ENCODE results near the gene PRM1. TPM values are rescaled to one million over a fixed set of nuclear protein-coding genes. Genes with fewer than 3 reads are reported as not detected.
A peak's percentile ranks its signal among the peaks of the same experiment; 100 is the strongest.

The PRM1 gene
- total and polyA plus RNA-seq, 2 of the 8 experiments (the other 6 are each of a cell fraction or from before 2014, with no cell fraction given) = 0.54 to 0.82 TPM

DNA sequence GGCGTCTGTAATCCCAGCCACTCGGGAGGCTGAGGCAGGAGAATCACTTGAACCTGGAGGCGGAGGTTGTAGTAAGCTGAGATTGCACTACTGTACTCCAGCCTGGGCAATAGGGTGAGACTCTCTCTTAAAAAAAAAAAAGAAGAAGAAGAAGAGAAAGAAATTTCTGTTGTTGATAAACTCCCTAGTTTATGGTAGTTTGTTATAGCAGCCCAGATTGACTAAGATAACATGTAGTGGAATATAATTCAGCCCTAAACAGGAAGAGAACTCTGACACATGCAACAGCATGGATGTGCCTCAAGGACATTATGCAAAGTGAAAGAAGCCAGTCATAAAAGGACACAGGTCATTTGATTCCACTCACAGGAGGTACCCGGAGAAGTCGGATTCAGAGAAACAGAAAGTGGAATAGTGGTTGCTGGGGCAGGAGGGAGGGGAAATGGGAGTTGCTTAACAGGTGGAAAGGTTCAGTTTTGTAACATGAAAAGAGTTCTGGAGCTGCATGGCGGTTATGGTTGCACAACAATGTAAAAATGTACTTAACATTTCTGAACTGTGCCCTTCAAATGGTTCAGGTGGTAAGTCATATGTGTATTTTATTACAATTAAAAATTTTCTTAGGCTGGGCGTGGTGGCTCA lies 26.0 kb upstream of the PRM1 start:
- H2AFZ ChIP-seq (ENCODE audit: low read length) = no peak overlapping the region
- H3K56ac ChIP-seq (replicated peaks; ENCODE audit: insufficient read length, low read depth, low read length) = no peak overlapping the region
- ChIA-PET POLR2A (ENCODE audit: partially characterized antibody) (interaction anchor here (0.7 to 1.8 kb wide), 4 partner anchors 9 to 51 kb away, joined by 4 to 6 read pairs (median 4); partner anchors contain the start of gene SOCS1), CTCF (ENCODE audit: partially characterized antibody) (interaction anchor here (1.2 to 2.6 kb wide), 3 partner anchors 12 to 80 kb away, joined by 3 to 7 read pairs (median 4); no protein-coding TSS in a partner anchor)
- WGBS, 2 experiments (ENCODE audit: extremely low coverage in 1 of 2, insufficient coverage in 1 of 2, insufficient read length in 1 of 2, insufficient replicate concordance in 2 of 2, low coverage in 1 of 2, low lambda C conversion rate in 2 of 2, missing lambda C conversion rate in 1 of 2) = 88% methylated on average over 7 of the region's 7 CpGs; no CpG with 5 or more reads in 1 of the 2 experiments
- peak overlapping the region; percentile 52; the same call in 1 of the 2 replicates for H2BK12ac ChIP-seq (ENCODE audit: low read depth, low read length)
- H3K4ac ChIP-seq (replicated peaks; ENCODE audit: insufficient read length, low read depth, low read length) = no peak overlapping the region
- H2BK5ac ChIP-seq (ENCODE audit: low read depth, low read length) = no peak overlapping the region
- 0 out of 2 replicates have a peak overlapping the region, but pooled peaks have one; percentile 10 for H2BK15ac ChIP-seq (ENCODE audit: low read length)
- H4K8ac ChIP-seq (ENCODE audit: extremely low read depth, insufficient read depth, low read length) = no peak overlapping the region
- H3K36me3 ChIP-seq (ENCODE audit: control insufficient read depth in 2 of 4, insufficient read depth in 4 of 4, low read length in 3 of 4) = no peaks in the 10 kb centered on the region
- no peak overlapping the region for H3K4me2 ChIP-seq (ENCODE audit: insufficient read depth in 1 of 2, low read depth in 2 of 2, low read length in 2 of 2)
- H2BK20ac ChIP-seq (ENCODE audit: low read length) = 0 out of 2 replicates have a peak overlapping the region, but pooled peaks have one; percentile 37
- H3K9ac ChIP-seq (replicated peaks in 1 of 4; ENCODE audit: extremely low read depth in 1 of 4, low read depth in 3 of 4, low read length in 3 of 4) = no peak overlapping the region
- H4K20me1 ChIP-seq (replicated peaks in 1 of 2; ENCODE audit: control insufficient read depth in 1 of 2, insufficient read depth in 2 of 2, low read length in 2 of 2) = no peaks in the 10 kb centered on the region
- H2AK5ac ChIP-seq (ENCODE audit: low read depth, low read length) = no peak overlapping the region
- H3K9me3 ChIP-seq (ENCODE audit: insufficient read depth in 2 of 2, low read depth in 1 of 2, low read length in 1 of 2) = no peaks in the 10 kb centered on the region
- no peak overlapping the region for H4K5ac ChIP-seq (ENCODE audit: insufficient read length, low read depth, low read length)
- peaks cover 0 to 12% (median 3%) of the 10 kb centered on the region in 4 experiments; a peak in 4 of 7 replicates for H3K4me1 ChIP-seq (replicated peaks in 1 of 4; ENCODE audit: control insufficient read depth in 3 of 4, insufficient read depth in 4 of 4, low read length in 3 of 4)
- H3K27ac ChIP-seq (ENCODE audit: low read depth, low read length) = no peak overlapping the region
- no peak overlapping the region for H3K18ac ChIP-seq (ENCODE audit: extremely low read depth, low read length)
- H3K79me1 ChIP-seq (ENCODE audit: low read depth, low read length) = no peaks in the 10 kb centered on the region
- no peak overlapping the region for H3K4me3 ChIP-seq (ENCODE audit: extremely low read depth in 1 of 4, insufficient read depth in 2 of 4, low read depth in 3 of 4, low read length in 4 of 4)
- H3K79me2 ChIP-seq (ENCODE audit: control insufficient read depth in 1 of 2, insufficient read depth in 2 of 2, low read length in 2 of 2) = no peaks in the 10 kb centered on the region
- no peaks in the 10 kb centered on the region for H3K23me2 ChIP-seq (ENCODE audit: low read depth, low read length)
- FAIRE-seq (no peak), DNase-seq (ENCODE audit: low read depth in 1 of 2, low spot score in 2 of 2) (no peak)
- no peak overlapping the region for H4K91ac ChIP-seq (replicated peaks; ENCODE audit: insufficient read length, low read length)
- no peak overlapping the region for H2BK120ac ChIP-seq (replicated peaks; ENCODE audit: low read depth, low read length)
- H3K14ac ChIP-seq (ENCODE audit: insufficient read length) = no peak overlapping the region
- no peak overlapping the region for H3K23ac ChIP-seq (ENCODE audit: insufficient read length)
- H3K27me3 ChIP-seq (replicated peaks in 1 of 4; ENCODE audit: control insufficient read depth in 3 of 4, extremely low read depth in 1 of 4, insufficient read depth in 3 of 4, low read length in 3 of 4) = no peaks in the 10 kb centered on the region
- TF ChIP-seq HDAC6 (IDR thresholded peaks at IDR 0.05; ENCODE audit: low read depth, low read length) (no peak), POU5F1 (IDR thresholded peaks at IDR 0.05; ENCODE audit: low read depth, low read length) (no peak), ASH2L (IDR thresholded peaks at IDR 0.05; ENCODE audit: low read length) (no peak), EGR1 (IDR thresholded peaks at IDR 0.05; ENCODE audit: borderline replicate concordance, low read depth, low read length) (no peak), NANOG (IDR thresholded peaks at IDR 0.05; ENCODE audit: insufficient read depth, low read depth, low read length, poor library complexity, severe bottlenecking) (no peak), BACH1 (IDR thresholded peaks at IDR 0.05; ENCODE audit: low read length) (no peak), TAF1 (IDR thresholded peaks at IDR 0.05; ENCODE audit: low read depth, low read length) (no peak), POLR2A (IDR thresholded peaks at IDR 0.05; ENCODE audit: control extremely low read depth in 1 of 2, low read depth in 2 of 2, low read length in 2 of 2) (no peak), BRCA1 (IDR thresholded peaks at IDR 0.05; ENCODE audit: low read depth, low read length) (no peak)
- TF ChIP-seq, protein P1, sequence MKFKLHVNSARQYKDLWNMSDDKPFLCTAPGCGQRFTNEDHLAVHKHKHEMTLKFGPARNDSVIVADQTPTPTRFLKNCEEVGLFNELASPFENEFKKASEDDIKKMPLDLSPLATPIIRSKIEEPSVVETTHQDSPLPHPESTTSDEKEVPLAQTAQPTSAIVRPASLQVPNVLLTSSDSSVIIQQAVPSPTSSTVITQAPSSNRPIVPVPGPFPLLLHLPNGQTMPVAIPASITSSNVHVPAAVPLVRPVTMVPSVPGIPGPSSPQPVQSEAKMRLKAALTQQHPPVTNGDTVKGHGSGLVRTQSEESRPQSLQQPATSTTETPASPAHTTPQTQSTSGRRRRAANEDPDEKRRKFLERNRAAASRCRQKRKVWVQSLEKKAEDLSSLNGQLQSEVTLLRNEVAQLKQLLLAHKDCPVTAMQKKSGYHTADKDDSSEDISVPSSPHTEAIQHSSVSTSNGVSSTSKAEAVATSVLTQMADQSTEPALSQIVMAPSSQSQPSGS (IDR thresholded peaks at IDR 0.05; ENCODE audit: low read length) = no peak
- TF ChIP-seq, protein P2, sequence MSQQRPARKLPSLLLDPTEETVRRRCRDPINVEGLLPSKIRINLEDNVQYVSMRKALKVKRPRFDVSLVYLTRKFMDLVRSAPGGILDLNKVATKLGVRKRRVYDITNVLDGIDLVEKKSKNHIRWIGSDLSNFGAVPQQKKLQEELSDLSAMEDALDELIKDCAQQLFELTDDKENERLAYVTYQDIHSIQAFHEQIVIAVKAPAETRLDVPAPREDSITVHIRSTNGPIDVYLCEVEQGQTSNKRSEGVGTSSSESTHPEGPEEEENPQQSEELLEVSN (IDR thresholded peaks at IDR 0.05) = no peak

All from H1 (cell line).